Measurements from ENCODE around the gene CA10.

CA10 gene

GRCh38 chr17:52049051-52049450 is 109.5 kb downstream of the CA10 start:
- no peak for TF ChIP-seq CTCF (IDR thresholded peaks at IDR 0.05; ENCODE audit: insufficient read depth, low read length, missing control alignments)
- CTCF ChIA-PET, result interaction anchor here (0.9 kb wide), 1 partner anchor 14 kb away, joined by 3 read pairs; no protein-coding TSS in a partner anchor
- H3K4me3 ChIP-seq (ENCODE audit: low read depth, low read length), result no peak overlapping the region
- no peak for DNase-seq (ENCODE audit: low read depth, low spot score)
- POLR2A ChIA-PET, result no interaction called here

GRCh38 chr17:52048137-52048898 is 110.2 kb downstream of the CA10 start:
- CTCF ChIA-PET, result interaction anchor here (0.9 kb wide), 1 partner anchor 14 kb away, joined by 3 read pairs; no protein-coding TSS in a partner anchor
- POLR2A ChIA-PET, result no interaction called here
- TF ChIP-seq CTCF (IDR thresholded peaks at IDR 0.05; ENCODE audit: insufficient read depth, low read length, missing control alignments), result no peak
- no peak for DNase-seq (ENCODE audit: low read depth, low spot score)
- H3K4me3 ChIP-seq (ENCODE audit: low read depth, low read length), result no peak overlapping the region

- ChIA-PET CTCF (no interaction called here), POLR2A (no interaction called here)
- TF ChIP-seq CTCF (IDR thresholded peaks at IDR 0.05; ENCODE audit: insufficient read depth, low read length, missing control alignments), result no peak
- H3K4me3 ChIP-seq (ENCODE audit: low read depth, low read length), result no peak overlapping the region
- no peak for DNase-seq (ENCODE audit: low read depth, low spot score)
These were observed 111.4 kb downstream of the CA10 start for GRCh38 chr17:52047086-52047485.

GRCh38 chr17:52041123-52041617 is 117.3 kb downstream of the CA10 start:
- ChIA-PET POLR2A (no interaction called here), CTCF (no interaction called here)
- no peak for TF ChIP-seq CTCF (IDR thresholded peaks at IDR 0.05; ENCODE audit: insufficient read depth, low read length, missing control alignments)
- no peak for DNase-seq (ENCODE audit: low read depth, low spot score)
- no peak overlapping the region for H3K4me3 ChIP-seq (ENCODE audit: low read depth, low read length)

GRCh38 chr17:52036416-52036815 is 122.1 kb downstream of the CA10 start:
- ChIA-PET CTCF (no interaction called here), POLR2A (no interaction called here)
- no peak overlapping the region for H3K4me3 ChIP-seq (ENCODE audit: low read depth, low read length)
- no peak for DNase-seq (ENCODE audit: low read depth, low spot score)
- no peak for TF ChIP-seq CTCF (IDR thresholded peaks at IDR 0.05; ENCODE audit: insufficient read depth, low read length, missing control alignments)

- ChIA-PET CTCF (no interaction called here), POLR2A (no interaction called here)
- DNase-seq (ENCODE audit: low read depth, low spot score), result no peak
- H3K4me3 ChIP-seq (ENCODE audit: low read depth, low read length), result no peak overlapping the region
- no peak for TF ChIP-seq CTCF (IDR thresholded peaks at IDR 0.05; ENCODE audit: insufficient read depth, low read length, missing control alignments)
These were observed 123.1 kb downstream of the CA10 start for GRCh38 chr17:52035336-52035915.

Measured in AG04449 (cell line).